ENCODE measurements around the gene BCL11B.

BCL11B gene

DNA sequence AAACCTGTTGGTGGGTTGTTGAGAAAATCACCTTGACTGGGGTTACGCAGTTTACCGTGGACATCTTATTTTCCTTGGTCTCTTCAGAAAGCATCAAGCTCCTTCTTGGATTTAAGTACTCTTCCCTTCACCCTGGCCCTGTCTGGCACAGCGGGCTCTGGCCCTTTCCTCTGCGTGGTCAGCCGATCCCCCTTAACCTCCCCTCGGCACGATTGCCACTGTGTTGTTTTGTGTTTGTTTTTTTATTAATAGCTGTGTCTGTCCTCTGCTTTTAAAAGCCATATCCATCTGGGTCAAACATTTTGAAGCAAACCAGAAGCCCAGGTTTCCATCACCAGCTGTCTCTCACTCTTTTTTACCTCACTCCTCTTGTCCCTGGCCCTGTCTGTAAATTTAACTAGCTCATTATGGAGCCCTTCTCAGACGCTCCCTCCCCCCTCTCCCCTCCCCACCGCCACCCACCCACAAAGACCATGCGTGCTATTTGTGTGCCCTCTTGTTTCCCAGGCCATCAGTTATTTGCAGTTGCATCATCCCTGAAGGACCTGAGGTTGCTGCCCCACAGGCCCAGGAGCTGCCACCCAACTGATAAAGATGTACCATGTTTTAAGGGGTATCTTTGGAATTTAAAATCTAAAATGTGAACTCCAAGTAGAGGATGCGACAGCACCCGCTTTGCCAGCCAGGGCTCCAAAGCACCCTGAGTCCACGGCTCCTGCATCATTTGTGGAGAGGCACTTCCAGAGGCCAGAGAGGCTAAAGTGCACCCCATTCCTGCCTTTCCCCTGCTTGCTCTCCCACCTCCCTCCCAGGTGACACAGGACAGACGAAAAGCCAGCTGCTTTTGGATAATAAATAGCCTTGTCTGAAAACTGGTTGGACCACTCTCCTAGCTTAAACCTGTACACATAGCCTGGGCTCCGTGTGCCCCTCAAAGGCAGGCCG, 3.9 kb downstream of the BCL11B start:
- no peak for DNase-seq (ENCODE audit: low spot score)

DNA sequence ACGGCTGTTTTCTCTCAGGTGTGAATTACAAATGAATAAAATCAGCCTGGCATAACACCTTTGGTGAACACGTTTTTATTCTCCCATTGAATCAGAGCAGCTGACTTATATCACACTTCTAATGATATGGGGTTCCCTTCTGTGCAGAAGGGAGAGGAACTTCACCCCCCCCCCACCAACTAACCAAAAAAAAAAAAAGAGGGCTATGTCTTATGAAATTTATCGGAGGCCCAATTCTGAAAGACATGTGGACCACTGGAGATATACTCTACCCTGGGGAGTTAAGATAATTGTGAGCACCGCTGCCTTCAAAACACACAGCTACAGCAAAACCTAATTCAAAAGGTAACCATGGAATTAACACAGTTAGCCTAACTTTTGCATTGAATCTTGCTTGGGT, 4.6 kb downstream of the BCL11B start:
- DNase-seq (ENCODE audit: low spot score): no peak

DNA sequence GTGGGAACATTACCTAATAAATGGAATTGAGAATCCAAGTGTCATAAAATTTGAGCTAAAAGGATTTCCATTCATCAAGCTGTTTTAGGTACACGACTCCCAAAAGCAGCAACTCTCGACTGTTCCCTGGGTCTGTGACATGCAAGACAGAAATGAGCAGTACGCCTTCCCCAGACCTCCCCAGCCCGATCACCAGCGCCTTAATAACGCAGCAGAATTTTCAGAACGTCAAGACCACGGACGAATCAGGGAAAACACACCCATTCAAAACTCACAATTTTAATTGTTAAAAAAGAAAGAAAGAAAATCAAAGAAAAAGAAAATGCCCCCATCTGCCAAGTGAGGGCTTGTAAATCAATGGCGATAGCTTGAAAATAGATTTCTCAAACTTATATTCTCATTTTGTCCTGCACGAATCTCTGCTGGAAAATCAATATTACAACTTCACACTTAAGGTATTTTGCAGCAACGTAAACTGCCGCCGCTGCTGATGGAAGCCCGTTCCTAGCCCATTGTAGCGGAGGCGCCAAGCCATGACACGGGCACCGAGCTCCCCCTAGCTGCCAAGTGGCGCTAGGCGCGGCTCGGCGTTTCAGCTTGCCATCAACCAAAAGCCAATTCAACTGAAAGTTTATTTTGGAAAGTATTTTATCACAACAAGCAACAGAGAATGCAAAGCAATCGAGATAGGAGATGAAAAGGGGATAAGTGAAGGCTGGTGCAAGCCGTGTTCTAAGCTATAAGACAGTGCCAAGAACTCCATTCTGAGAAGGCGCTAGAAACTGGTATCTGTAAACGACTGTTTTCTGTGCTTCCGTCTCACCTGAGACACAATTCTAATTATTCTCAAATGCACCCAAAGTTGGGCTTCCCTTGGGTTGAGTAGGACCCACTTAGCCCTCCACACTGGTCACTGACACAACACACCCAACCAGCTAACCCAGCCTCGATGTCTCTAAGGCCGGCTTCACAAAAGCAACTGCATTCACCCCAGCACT, 5.5 kb downstream of the BCL11B start:
- peak; percentile 82 for DNase-seq (ENCODE audit: low spot score)

DNA sequence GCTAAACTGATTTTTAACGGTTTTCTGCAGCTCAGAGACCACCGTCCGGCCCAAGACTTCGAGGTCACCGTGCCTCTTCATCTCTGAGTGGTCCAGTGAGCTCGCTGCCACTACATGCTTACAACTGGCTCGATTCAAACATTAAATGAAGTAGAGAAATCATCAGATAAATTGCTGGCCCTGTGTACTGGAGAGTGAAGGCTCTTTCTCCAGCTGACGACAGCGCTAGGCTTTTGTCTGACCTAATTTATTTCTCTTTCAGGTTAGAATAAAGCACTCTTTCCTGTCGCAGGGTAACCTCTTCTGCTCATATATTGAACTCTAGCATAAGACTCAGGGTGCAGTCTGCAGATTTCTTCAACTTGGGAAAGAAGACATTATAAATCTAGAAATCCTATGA, 6.4 kb downstream of the BCL11B start:
- DNase-seq (ENCODE audit: low spot score): no peak

DNA sequence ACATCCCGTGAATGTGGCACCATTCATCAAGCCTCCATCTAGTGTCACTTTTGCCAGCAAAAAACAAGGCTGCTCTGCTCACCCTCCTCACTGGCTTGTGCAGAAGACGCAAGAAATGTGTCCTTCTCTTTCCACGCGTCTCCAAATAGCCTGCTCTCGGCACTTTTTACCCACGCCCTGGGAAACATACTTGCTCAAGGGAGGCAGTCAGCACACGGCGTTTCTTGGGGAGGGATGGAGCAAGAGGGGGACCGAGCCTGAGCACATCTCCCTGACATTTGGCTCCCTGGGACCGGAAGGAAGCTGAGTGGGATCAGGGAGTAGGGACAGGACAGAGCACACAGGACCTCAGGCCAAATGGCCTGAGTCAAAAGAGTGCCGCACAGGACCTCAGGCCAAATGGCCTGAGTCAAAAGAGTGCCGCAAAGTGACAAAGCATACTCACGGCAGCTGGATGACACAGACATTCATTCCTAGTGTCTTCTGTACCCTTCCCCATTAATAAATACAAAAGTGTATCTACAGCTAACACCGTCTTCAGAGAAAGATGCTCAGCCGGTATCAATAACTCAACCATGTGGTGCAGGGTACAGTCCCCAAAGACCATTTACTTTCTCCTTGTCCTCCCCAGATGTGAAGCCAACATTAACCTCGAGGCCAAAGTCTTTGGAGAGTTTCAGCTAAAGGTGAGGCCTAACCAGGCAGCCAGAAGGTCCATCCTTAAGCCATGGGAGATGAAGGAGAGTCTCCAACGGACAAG, 7.1 kb downstream of the BCL11B start:
- no peak for DNase-seq (ENCODE audit: low spot score)

DNA sequence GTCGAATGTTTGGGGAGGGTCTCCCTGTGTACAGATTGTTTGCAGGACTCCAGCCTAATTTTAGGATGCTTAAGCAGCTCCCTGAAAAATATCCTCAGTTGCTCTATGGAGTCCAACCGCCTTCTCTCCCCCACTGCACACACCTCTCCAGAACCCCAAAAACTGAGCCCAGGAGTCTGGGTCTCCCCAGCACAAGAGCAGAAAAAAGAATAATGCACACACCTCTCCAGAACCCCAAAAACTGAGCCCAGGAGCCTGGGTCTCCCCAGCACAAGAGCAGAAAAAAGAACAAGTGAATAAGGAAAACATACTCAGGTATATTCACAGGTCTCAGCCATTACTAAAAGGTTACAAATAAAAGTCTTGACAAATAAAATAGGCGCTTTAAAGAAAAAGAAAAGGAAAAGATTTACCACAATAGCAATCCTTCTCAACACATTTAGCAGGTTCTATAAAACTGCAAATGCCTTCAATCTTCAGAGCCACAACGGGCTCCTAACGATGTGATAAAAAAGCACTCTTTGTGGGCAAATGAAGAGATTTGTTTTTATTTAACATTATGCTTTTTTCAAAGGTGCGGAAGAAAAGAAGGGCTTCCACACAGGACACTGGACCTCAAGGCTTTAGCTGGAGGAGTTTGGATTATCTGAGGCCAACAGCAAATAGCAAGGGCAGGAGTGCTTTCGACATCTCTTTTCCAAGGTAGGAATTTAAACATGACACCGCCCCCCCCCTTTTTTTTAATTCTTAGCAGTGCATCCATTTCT, 8.2 kb downstream of the BCL11B start:
- no peak for DNase-seq (ENCODE audit: low spot score)

DNA sequence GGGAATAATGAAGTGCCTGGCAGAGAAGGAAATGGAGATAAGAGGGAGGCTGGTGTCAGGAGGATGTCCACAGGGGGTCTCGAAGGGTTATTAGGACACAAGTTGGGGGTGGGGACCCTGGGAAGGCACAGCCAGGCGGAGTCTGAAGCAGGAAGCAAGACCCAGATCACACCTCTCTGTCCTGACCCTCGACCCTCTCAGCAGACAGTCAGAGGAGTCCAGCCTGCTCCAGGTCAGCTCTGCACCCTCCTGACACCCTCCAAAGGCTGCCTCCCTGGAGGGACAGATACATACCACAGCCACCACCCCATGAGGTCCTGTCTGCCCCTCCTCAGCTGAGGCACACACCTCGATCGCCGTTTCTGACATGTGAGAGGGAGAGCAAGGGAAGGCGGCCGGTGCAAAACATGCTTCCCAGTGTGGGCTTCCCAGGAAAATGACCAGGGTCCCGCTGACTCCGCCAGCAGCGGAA, 9.0 kb downstream of the BCL11B start:
- no peak for DNase-seq (ENCODE audit: low spot score)

DNA sequence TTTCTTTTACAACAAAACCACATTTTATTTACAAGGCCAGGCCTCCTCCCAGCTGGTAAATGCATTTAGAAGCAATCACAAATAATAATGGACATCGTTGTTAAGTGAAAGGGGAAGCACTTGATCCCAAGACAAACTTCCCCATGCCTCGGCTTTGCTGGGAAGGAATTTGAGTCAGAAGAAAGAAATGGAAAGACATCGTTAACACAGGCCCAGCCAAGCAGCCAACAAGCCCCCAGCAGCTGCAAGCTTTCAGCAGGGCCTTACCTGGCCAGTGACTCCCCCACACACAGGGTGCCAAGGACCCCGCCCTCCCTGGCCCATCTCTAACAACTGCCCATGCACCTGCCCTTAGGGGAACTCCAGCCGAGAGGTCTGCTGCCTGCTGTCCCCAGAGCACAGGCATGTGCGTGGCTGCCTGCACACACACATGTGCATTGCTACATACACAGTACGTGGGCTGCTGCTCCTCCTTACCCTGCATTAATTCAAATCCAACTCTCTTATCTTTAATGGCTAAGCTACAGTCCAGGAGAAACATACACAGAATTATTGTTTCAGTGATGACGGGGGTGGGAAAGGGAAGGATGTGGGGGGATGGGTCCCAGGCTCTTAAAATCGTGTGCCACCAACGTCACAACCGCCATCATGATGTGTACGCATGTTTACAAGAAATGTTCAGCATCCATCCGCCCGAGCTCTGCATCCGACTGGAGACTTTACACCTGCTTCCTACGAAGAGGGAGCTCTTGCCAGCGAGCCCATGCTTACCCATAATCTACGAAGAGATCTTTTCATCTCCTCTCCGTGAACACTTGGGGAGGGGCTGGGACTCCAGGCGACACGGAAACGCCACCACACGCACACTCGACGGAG, 9.8 kb downstream of the BCL11B start:
- no peak for DNase-seq (ENCODE audit: low spot score)

DNA sequence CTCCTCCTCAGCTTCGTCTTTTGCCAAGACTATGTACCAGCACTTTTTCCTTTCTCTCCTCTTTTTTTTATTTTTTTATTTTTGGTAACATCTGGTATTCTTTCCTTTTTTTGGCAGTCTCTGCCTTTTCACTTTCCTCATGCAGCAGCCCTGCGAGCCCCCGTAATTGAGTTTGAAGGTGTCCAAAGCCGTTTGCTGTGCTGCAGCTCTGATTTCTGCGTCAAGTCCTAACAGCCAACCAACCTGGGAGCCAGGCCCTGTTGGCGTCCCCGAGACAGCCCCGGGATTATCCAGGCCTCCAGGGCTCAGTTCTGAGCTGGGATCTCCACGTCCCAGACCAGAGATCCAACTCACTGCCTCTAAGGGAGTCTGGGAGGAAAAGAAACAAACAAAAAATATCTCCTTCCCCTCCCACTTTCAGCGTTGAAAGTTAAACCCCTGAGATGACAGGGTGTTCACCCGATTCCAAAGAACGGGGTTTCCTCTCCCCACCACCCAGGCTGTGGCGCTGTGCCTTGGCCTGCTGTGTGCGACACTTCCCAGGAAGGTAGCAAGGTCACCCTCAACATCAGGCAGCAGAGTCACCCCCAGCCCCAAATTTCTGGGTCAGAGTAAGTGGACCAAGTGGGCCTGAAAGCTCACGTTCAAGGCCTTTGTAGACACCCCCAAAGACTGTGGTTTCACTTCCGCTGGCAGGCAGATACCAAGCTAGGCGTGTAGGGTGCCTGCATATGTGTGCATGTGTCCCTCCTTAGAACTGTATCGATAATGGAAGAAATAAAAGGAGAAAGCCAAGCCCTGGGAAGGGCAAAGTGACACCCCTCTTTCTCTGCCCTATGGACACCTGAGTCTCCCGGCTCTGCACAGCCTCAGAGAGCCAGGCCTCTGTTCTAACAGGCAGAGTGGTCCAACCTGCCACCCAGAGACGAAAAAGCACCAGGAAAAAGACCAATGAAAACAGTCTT, 11.1 kb downstream of the BCL11B start:
- DNase-seq (ENCODE audit: low spot score): no peak

DNA sequence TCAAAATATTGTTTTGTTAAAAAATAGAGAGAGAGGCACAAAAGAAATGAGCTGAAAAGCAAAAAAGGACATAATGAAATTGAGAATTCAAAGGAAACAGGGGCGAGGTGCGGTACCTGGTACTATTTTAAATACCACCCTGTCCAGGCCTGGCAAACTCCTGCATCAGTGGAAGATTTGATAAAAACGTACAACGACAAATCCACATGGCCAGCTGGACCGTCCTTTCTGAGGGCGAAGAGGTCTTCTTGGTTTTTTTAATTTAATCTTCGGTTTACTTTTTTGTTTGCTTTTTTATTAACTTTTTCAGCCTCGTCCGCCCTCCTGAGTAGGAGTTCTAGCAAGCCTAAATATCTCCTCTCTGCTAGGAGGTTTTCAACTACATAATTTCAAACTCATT, 11.9 kb downstream of the BCL11B start:
- no peak for DNase-seq (ENCODE audit: low spot score)

DNA sequence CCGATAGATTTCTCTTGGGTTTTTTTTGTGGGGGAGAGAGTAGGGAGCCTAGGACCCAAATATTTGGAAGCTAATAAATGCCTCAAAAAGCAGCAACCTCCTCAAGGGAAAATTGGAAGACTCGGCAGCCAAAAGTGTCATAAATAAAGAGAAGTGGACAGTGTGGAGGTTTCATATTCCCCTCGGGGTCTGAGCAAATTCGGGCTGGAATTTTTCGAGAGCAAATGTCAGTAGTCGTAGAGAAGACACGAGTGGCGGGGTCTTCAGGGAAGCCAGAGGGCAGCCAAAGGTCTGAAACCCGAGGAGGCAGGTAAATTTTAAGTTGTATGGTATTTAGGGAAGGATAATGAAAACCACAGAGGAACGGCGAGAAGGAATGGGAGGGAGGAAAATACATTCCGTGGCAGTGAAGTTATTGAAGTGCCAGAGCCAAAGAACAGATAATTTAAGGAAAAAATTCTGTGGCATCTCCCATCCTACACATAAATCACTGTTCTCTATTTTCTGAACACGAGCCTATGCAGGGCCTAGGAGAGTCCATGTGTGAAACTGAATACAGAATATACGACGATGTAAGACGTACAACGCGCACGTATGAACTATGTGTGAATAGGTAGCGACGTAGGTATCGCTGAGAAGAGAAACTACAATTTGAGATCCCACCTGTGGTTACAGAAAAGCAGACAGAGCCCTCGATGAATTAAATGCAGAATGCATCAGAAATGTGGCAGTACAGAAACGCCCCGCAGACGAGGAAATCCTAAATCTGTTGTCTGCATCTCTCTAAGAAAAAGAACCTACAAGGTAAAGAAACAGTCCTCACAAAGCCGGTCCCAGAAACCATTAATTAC, 12.9 kb downstream of the BCL11B start:
- no peak for DNase-seq (ENCODE audit: low spot score)

DNA sequence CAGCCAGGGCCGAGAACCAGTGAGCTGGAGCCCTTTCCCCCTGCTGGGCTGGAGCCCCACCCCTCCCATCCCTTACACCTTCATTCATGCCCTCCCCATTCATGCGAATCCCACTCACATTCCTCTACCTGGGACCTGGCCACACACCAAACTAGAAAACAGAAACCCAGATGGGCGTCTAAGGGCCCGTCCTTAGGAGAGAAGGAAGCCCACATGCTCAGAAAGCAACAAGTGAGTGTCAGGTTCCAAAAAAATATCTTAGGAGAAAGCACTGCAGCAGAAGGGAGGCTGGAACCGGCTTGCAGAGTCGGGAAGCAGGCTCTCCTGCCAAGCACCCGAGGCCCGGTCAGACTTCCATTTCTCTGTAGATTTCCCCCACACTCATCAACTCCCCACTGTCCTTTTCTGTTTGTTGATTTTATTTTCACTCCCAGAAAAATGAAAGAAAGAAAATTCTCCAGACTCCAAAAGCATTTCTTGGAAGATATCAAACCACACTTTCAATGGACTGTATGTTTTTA, 13.6 kb downstream of the BCL11B start:
- DNase-seq (ENCODE audit: low spot score): no peak

DNA sequence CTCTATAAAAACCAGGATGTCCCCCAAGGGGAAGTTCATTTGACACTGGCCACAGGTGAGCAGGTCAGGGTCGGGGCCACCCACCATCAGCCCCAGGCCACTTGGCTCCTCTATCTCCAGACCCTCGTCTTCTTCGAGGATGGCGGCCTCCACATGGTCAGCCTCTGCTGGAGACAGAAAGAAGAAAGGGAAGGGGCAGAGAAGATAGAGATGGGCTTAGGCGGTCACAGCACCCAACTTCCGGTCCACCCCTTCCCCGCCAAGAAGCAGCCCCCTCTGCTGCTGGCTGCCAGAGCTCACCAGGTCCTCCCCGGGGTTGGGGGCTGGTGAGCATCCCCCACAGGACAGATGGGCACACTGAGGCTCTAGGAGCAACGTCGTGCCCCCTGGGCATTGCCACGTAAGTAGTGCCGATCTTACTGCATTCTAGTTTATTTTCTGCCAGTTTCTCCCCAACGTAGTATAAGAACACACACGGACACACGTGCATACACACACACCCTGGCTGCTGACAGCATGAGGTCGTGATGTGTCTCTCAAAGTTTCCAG, 14.2 kb downstream of the BCL11B start:
- no peak for DNase-seq (ENCODE audit: low spot score)

DNA sequence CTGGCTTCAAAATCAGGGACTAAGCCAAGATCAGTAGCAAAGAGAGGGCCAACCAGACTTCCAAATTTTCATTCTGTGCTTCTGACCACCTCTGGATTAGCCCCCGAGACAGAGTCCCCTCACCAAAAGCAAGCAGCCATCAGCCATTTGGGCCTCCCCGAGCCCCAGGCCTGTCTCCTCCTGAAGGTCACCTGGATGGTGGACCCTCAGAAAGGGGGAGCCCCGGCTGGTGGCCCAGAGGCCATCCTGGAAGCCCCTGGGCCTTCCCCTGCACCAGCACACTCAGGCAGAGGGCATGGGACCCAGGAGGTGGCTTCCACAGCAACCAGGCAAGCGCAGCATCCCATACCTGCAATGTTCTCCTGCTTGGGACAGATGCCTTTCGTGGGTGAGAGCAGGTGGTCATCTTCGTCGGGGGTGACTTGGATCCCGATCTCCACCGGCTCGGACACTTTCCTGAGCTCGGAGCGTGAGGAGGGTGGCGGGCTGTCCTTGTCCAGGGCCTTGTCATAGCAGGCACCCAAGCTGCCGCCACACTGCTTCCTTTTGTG, 14.8 kb downstream of the BCL11B start:
- DNase-seq (ENCODE audit: low spot score): no peak

DNA sequence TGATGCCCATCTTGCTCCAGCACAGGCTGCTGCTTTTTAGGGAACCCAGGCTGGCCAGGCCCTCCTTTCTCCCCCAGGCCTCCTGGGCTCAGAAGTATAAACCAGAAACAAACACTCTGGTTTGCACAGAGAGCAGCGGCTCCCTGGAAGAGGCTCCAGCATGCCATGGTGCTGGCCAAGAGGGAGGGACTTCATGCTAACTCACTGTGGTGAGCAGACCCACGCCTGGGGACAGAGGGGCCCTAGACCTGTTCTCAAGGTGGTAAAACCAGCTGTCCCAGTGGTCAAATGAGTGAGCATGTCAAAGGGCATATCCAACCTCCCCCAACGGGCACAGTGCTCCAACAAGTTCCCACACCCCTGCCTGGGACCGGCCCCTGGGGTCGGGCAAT, 15.5 kb downstream of the BCL11B start:
- no peak for DNase-seq (ENCODE audit: low spot score)

DNA sequence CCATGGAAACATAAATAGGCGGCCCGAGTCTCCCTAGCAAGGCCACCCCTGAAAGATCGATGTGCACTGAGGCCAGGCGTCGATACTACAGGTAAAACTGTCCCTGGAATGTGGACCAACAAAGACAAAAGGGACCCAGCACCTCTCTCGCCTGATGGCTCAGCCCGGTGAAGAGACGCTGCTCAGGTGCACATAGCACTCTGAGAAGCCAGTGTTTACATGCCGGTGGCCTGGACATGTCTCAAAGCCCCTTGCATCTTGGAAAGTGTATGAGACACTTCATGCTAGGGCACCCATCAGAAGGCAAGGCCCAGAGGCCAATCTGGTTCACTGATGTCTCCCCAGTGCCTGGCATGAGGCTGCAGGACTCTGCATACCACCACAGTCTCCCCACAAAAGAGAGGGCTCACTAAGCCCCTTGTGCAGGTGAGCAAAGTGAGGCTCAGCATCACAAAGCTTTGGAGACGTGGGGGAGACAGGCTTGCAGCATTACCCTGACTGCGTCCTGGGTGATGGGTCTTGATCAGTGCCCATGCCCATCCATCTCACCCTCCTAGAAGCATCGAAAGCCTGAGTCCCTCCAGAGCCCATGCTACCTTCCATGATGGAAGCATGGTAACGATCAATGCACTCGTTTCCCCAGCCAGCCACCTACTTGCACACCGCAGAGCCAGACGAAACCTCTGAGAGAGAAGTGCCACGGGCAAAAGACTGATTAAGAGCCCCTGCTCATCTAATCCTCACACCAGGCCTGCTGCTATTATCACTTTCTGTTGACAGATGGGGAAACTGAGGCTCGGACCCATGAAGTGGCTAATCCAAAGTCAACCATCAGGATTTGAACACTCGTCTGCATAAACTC, 16.1 kb downstream of the BCL11B start:
- no peak for DNase-seq (ENCODE audit: low spot score)
